Ovary (tissue), 3 donors: Measurements from ENCODE around the gene NAT14.

Experiments used
- POLR2A ChIP-seq: fragments of 450-650 bp; IDR thresholded peaks from one replicate; pipeline ENCODE4 v1.6.1; 2017; ENCODE audit warnings: antibody characterized with exemption, mild to moderate bottlenecking, moderate library complexity
- TF ChIP-seq, protein P1 (sequence below), 3 donors: fragments of 450-650 bp in 2 of 3; fragments of 200-600 bp in 1 of 3; IDR thresholded peaks; one replicate each; pipeline versions ENCODE4 v1.5.1 to v1.8.0; 2016 to 2022; ENCODE audit warnings: antibody characterized with exemption in 3 of 3, mild to moderate bottlenecking in 1 of 3
- donor health status: DM: no; HTN: no; CAD: no.

DNA sequence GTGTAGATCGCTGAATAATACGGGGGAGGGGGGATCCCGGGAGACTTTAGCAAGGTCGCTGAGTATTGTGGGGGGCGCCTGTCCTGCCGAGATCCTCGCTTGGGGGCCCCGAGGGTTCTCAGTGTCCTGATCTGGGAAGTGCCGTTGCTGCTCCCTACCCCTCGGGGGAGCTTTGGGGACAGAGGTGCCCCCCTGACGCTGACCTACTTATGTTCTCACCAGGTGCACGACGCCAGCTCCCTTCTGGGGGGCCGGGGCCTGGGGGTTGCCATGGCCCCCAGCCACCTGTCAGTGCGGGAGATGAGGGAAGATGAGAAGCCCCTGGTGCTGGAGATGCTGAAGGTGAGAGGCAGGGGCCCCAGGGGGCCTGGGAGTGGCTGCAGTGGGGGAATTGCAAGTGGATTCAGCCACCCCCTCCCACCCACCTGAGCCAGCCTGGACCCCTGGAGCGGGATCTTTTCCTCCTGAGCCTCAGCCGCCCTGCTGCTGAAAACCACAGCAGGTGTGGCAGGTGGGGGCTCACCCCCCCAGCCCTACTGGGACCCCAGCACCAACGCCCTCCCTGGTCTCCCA lies 537 bp downstream of the NAT14 start:
- TF ChIP-seq POLR2A: no peak
- TF ChIP-seq, protein P1, sequence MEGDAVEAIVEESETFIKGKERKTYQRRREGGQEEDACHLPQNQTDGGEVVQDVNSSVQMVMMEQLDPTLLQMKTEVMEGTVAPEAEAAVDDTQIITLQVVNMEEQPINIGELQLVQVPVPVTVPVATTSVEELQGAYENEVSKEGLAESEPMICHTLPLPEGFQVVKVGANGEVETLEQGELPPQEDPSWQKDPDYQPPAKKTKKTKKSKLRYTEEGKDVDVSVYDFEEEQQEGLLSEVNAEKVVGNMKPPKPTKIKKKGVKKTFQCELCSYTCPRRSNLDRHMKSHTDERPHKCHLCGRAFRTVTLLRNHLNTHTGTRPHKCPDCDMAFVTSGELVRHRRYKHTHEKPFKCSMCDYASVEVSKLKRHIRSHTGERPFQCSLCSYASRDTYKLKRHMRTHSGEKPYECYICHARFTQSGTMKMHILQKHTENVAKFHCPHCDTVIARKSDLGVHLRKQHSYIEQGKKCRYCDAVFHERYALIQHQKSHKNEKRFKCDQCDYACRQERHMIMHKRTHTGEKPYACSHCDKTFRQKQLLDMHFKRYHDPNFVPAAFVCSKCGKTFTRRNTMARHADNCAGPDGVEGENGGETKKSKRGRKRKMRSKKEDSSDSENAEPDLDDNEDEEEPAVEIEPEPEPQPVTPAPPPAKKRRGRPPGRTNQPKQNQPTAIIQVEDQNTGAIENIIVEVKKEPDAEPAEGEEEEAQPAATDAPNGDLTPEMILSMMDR (IDR thresholded peaks at IDR 0.05): no peak
